ENCODE data around the gene EPHB1.

- TF ChIP-seq POLR2A (IDR thresholded peaks at IDR 0.05; ENCODE audit: low read depth, low read length) (no peak), TAF1 (IDR thresholded peaks at IDR 0.05; ENCODE audit: low read depth, low read length) (no peak), POLR2AphosphoS5 (IDR thresholded peaks at IDR 0.05; ENCODE audit: low read depth, low read length) (no peak), POU2F2 (IDR thresholded peaks at IDR 0.05; ENCODE audit: low read depth, low read length) (no peak), PAX5 (IDR thresholded peaks at IDR 0.05; ENCODE audit: insufficient read depth, low read length, severe bottlenecking) (no peak)
Measured at GRCh38 chr3:135249186-135249585, 454.1 kb downstream of the EPHB1 start.

Data from GM12891 (cell line).